ENCODE results near the gene ZDHHC14.

The ZDHHC14 gene

DNA sequence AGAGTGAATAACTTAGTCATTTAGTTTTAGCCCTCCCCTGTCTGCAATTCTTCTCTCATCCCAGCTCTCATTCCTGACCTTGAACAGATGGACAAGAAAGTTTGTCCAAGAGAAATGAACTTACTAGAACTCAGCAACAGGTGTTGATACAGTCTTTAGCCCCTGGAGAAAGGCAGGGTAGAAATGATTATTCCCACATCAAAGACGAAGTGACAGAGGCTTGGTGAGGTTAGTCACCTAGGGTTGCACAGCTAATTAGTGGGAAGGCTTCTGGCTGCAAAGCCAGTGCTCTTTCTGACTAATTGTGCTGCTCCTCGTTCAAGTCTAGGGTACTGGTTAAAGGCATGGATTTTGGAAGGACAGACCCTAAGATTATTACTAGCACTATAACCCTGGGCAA, 4.5 kb downstream of the ZDHHC14 start:
- Histone ChIP-seq H2BK15ac (replicated peaks; ENCODE audit: low read depth) (no peak overlapping the region), H3K79me2 (ENCODE audit: control insufficient read depth, insufficient read depth, low read length) (no peaks in the 10 kb centered on the region), H3K4me1 (ENCODE audit: control insufficient read depth, low read depth, low read length) (no peaks in the 10 kb centered on the region), H3K9ac (ENCODE audit: low read length) (no peak overlapping the region), H2BK120ac (ENCODE audit: low read depth, low read length) (no peak overlapping the region), H3K27ac (ENCODE audit: low read depth, low read length) (no peak overlapping the region), H2AK5ac (ENCODE audit: low read length) (no peak overlapping the region), H3K23ac (ENCODE audit: low read length) (no peak overlapping the region), H3K27me3 (ENCODE audit: insufficient read depth, low read length, poor library complexity) (no peaks in the 10 kb centered on the region), H3K4me3 (ENCODE audit: low read length) (no peak overlapping the region), H3K79me1 (ENCODE audit: low read length) (no peaks in the 10 kb centered on the region), H2BK5ac (ENCODE audit: low read length) (no peak overlapping the region), H4K5ac (ENCODE audit: low read length) (no peak overlapping the region), H3K36me3 (ENCODE audit: control insufficient read depth, insufficient read depth, low read length) (no peaks in the 10 kb centered on the region), H3K18ac (ENCODE audit: low read length) (no peak overlapping the region), H3K4ac (ENCODE audit: low read depth, low read length) (no peak overlapping the region), H3K56ac (ENCODE audit: low read length) (no peak overlapping the region), H4K8ac (ENCODE audit: low read depth, low read length) (no peak overlapping the region), H3K4me2 (ENCODE audit: low read length) (no peak overlapping the region)
- WGBS (ENCODE audit: extremely low coverage, insufficient coverage, low lambda C conversion rate) = no CpG with 5 or more reads among the region's 2 CpGs
- DNase-seq = no peak

DNA sequence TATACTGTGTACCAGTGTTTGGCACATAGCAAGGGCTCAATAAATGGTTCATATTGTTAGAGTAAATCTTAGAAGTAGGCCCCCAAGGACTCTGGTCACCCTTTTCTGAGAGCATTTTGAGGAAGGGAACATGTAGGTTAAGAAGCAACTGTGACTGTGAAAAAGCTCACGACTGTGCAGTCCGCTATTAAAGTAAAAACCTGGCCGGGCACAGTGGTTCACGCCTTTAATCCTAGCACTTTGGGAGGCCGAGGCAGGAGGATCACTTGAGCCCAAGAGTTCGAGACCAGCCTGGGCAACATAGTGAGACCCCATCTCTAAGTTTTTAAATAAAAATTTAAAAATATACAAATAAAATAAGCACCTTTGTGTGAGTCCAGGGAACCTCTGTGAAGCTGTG, 5.0 kb downstream of the ZDHHC14 start:
- no peak overlapping the region for H3K23ac ChIP-seq (ENCODE audit: low read length)
- no peak overlapping the region for H2AK5ac ChIP-seq (ENCODE audit: low read length)
- H3K27ac ChIP-seq (ENCODE audit: low read depth, low read length) = no peak overlapping the region
- H3K4me2 ChIP-seq (ENCODE audit: low read length) = no peak overlapping the region
- H3K79me1 ChIP-seq (ENCODE audit: low read length) = no peaks in the 10 kb centered on the region
- no peak for DNase-seq
- no peak overlapping the region for H3K56ac ChIP-seq (ENCODE audit: low read length)
- H3K36me3 ChIP-seq (ENCODE audit: control insufficient read depth, insufficient read depth, low read length) = no peaks in the 10 kb centered on the region
- no peak overlapping the region for H3K18ac ChIP-seq (ENCODE audit: low read length)
- H3K9ac ChIP-seq (ENCODE audit: low read length) = no peak overlapping the region
- no peak overlapping the region for H3K4me3 ChIP-seq (ENCODE audit: low read length)
- H2BK5ac ChIP-seq (ENCODE audit: low read length) = no peak overlapping the region
- no peak overlapping the region for H4K5ac ChIP-seq (ENCODE audit: low read length)
- no peaks in the 10 kb centered on the region for H3K27me3 ChIP-seq (ENCODE audit: insufficient read depth, low read length, poor library complexity)
- H3K4me1 ChIP-seq (ENCODE audit: control insufficient read depth, low read depth, low read length) = no peaks in the 10 kb centered on the region
- no peak overlapping the region for H3K4ac ChIP-seq (ENCODE audit: low read depth, low read length)
- no CpG with 5 or more reads among the region's 6 CpGs for WGBS (ENCODE audit: extremely low coverage, insufficient coverage, low lambda C conversion rate)
- H4K8ac ChIP-seq (ENCODE audit: low read depth, low read length) = no peak overlapping the region
- no peaks in the 10 kb centered on the region for H3K79me2 ChIP-seq (ENCODE audit: control insufficient read depth, insufficient read depth, low read length)
- no peak overlapping the region for H2BK120ac ChIP-seq (ENCODE audit: low read depth, low read length)
- no peak overlapping the region for H2BK15ac ChIP-seq (replicated peaks; ENCODE audit: low read depth)

DNA sequence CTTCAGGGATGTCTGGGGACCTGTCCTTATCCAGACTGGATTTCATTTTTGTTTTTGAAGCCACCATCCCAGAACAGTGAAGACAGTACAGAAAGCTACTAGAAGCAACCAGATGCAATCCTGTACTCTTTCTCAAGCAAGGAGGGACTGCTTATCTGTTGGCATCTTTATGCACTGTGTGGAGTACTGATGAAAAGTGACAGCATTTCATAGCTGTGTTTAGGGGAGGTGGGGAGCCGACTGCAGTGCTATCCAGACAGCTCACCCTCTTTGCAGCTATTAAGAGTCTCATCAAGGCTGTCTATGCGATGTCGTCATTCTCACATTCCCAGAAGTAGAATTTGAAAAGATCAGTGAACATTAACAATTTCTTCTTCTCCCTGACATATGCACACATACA, 5.5 kb downstream of the ZDHHC14 start:
- no CpG with 5 or more reads among the region's 3 CpGs for WGBS (ENCODE audit: extremely low coverage, insufficient coverage, low lambda C conversion rate)
- Histone ChIP-seq H4K8ac (ENCODE audit: low read depth, low read length) (no peak overlapping the region), H3K18ac (ENCODE audit: low read length) (no peak overlapping the region), H3K4me1 (ENCODE audit: control insufficient read depth, low read depth, low read length) (no peaks in the 10 kb centered on the region), H2AK5ac (ENCODE audit: low read length) (no peak overlapping the region), H2BK120ac (ENCODE audit: low read depth, low read length) (no peak overlapping the region), H2BK5ac (ENCODE audit: low read length) (no peak overlapping the region), H3K79me1 (ENCODE audit: low read length) (no peaks in the 10 kb centered on the region), H3K36me3 (ENCODE audit: control insufficient read depth, insufficient read depth, low read length) (no peaks in the 10 kb centered on the region), H3K27me3 (ENCODE audit: insufficient read depth, low read length, poor library complexity) (no peaks in the 10 kb centered on the region), H4K5ac (ENCODE audit: low read length) (no peak overlapping the region), H3K23ac (ENCODE audit: low read length) (no peak overlapping the region), H3K27ac (ENCODE audit: low read depth, low read length) (no peak overlapping the region), H3K79me2 (ENCODE audit: control insufficient read depth, insufficient read depth, low read length) (no peaks in the 10 kb centered on the region), H3K4ac (ENCODE audit: low read depth, low read length) (no peak overlapping the region), H3K56ac (ENCODE audit: low read length) (no peak overlapping the region), H3K4me2 (ENCODE audit: low read length) (no peak overlapping the region), H2BK15ac (replicated peaks; ENCODE audit: low read depth) (no peak overlapping the region), H3K9ac (ENCODE audit: low read length) (no peak overlapping the region), H3K4me3 (ENCODE audit: low read length) (no peak overlapping the region)
- no peak for DNase-seq

DNA sequence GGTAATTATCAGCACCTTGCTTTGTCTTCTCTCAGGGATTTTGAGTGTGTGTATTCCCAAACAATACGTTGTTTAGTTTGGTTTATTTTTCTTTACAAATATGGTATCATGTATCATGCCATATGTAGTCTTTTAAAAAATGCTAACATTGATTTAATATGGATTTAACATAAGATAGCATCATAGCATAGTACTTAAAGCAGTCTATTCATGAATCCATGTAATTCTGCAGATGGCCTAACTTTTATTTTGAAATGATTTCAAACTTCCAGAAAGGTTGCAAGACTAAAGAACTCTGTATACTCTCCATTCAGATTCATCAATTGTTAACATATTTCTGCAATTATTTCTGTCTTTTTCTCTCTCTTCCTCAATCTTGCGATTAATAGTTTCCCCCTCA, 7.9 kb downstream of the ZDHHC14 start:
- DNase-seq = no peak
- no peak overlapping the region for H4K8ac ChIP-seq (ENCODE audit: low read depth, low read length)
- no peak overlapping the region for H3K4me3 ChIP-seq (ENCODE audit: low read length)
- no peak overlapping the region for H3K23ac ChIP-seq (ENCODE audit: low read length)
- no peak overlapping the region for H2BK5ac ChIP-seq (ENCODE audit: low read length)
- H3K27me3 ChIP-seq (ENCODE audit: insufficient read depth, low read length, poor library complexity) = no peaks in the 10 kb centered on the region
- H3K79me2 ChIP-seq (ENCODE audit: control insufficient read depth, insufficient read depth, low read length) = no peaks in the 10 kb centered on the region
- H2AK5ac ChIP-seq (ENCODE audit: low read length) = no peak overlapping the region
- H3K4me1 ChIP-seq (ENCODE audit: control insufficient read depth, low read depth, low read length) = no peaks in the 10 kb centered on the region
- no peak overlapping the region for H2BK15ac ChIP-seq (replicated peaks; ENCODE audit: low read depth)
- H3K4ac ChIP-seq (ENCODE audit: low read depth, low read length) = no peak overlapping the region
- no CpG with 5 or more reads among the region's 2 CpGs for WGBS (ENCODE audit: extremely low coverage, insufficient coverage, low lambda C conversion rate)
- H2BK120ac ChIP-seq (ENCODE audit: low read depth, low read length) = no peak overlapping the region
- no peak overlapping the region for H3K4me2 ChIP-seq (ENCODE audit: low read length)
- H3K18ac ChIP-seq (ENCODE audit: low read length) = no peak overlapping the region
- no peaks in the 10 kb centered on the region for H3K36me3 ChIP-seq (ENCODE audit: control insufficient read depth, insufficient read depth, low read length)
- H3K56ac ChIP-seq (ENCODE audit: low read length) = no peak overlapping the region
- H3K79me1 ChIP-seq (ENCODE audit: low read length) = no peaks in the 10 kb centered on the region
- no peak overlapping the region for H3K27ac ChIP-seq (ENCODE audit: low read depth, low read length)
- H4K5ac ChIP-seq (ENCODE audit: low read length) = no peak overlapping the region
- H3K9ac ChIP-seq (ENCODE audit: low read length) = no peak overlapping the region

DNA sequence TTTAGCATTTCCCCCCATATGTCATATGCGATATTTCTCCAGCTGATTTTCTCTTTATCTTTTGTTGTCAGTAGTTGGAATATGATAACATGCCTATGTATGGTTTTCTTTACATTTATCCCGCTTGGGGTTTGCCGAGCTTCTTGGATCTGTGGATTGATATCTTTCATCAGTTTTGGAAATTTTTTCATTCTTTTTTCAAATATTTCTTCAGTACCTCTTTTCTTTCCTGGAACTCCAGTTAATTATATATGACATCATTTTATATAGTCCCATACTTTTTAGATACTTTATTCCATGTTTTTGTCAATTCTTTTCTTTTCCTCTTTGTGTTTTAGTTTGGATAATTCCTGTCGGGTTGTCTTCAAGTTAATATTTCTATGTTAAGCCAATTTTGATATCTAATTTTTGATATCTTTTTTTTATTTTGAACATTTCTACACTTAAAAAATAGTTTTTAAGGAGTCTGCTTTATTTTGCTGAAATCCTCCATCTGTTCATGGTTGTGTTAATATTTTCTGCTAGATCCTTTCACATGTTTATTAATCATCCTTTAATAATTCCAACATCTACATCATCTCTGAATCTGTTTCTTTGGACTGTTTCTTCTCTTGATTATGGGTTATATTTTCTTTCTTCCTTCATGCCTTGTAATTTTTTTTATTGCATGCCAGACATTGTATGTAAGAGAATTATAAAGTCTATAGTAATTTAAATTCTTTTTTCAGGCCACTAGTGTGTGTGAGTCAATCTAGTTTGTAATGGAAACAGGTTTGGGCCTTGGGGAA, 9.5 kb downstream of the ZDHHC14 start:
- Histone ChIP-seq H3K36me3 (ENCODE audit: control insufficient read depth, insufficient read depth, low read length) (no peaks in the 10 kb centered on the region), H3K18ac (ENCODE audit: low read length) (no peak overlapping the region), H4K5ac (ENCODE audit: low read length) (no peak overlapping the region), H3K23ac (ENCODE audit: low read length) (no peak overlapping the region), H3K4me2 (ENCODE audit: low read length) (no peak overlapping the region), H3K27ac (ENCODE audit: low read depth, low read length) (no peak overlapping the region), H4K8ac (ENCODE audit: low read depth, low read length) (no peak overlapping the region), H3K56ac (ENCODE audit: low read length) (no peak overlapping the region), H3K4me1 (ENCODE audit: control insufficient read depth, low read depth, low read length) (no peaks in the 10 kb centered on the region), H2AK5ac (ENCODE audit: low read length) (no peak overlapping the region), H3K9ac (ENCODE audit: low read length) (no peak overlapping the region), H2BK5ac (ENCODE audit: low read length) (no peak overlapping the region), H3K79me1 (ENCODE audit: low read length) (no peaks in the 10 kb centered on the region), H3K4ac (ENCODE audit: low read depth, low read length) (no peak overlapping the region), H3K79me2 (ENCODE audit: control insufficient read depth, insufficient read depth, low read length) (no peaks in the 10 kb centered on the region), H3K4me3 (ENCODE audit: low read length) (no peak overlapping the region), H2BK120ac (ENCODE audit: low read depth, low read length) (no peak overlapping the region), H2BK15ac (replicated peaks; ENCODE audit: low read depth) (no peak overlapping the region), H3K27me3 (ENCODE audit: insufficient read depth, low read length, poor library complexity) (no peaks in the 10 kb centered on the region)
- WGBS (ENCODE audit: extremely low coverage, insufficient coverage, low lambda C conversion rate) = no CpG with 5 or more reads among the region's 4 CpGs
- no peak for DNase-seq

Measured in mesendoderm (in vitro differentiated cells).